K562 (cell line): ENCODE data around the gene SLC35D2. TPM values are rescaled to one million over a fixed set of nuclear protein-coding genes. Genes with fewer than 3 reads are reported as not detected.

Experiments
- BCOR ChIP-seq: fragments of 450-650 bp; IDR thresholded peaks from 2 replicates; pipeline ENCODE4 v1.6.1; 2016
- BRD9 ChIP-seq: fragments of 450-650 bp; IDR thresholded peaks from 2 replicates; pipeline ENCODE4 v1.6.1; 2018; ENCODE audit warnings: low read depth; ENCODE audit not compliant: partially characterized antibody
- C11orf30 ChIP-seq: fragments of 450-650 bp; IDR thresholded peaks from 2 replicates; pipeline ENCODE4 v1.6.1; 2016; ENCODE audit warnings: low read depth, mild to moderate bottlenecking
- ELK1 ChIP-seq: sonication (generic); formaldehyde crosslinking; IDR thresholded peaks from 2 replicates; pipeline ENCODE4 v1.8.1; 2022; ENCODE audit warnings: missing genetic modification reagents
- GABPA ChIP-seq: fragments of 200-800 bp; sonication (Bioruptor generic); conservative IDR thresholded peaks from 2 replicates; pipeline ENCODE4 v1.6.1; 2016; ENCODE audit warnings: low read depth, missing genetic modification characterization, missing compliant biosample characterization
- JUND ChIP-seq, 2 experiments: IDR thresholded peaks; 2 replicates in 1 of 2; 3 replicates in 1 of 2; pipeline ENCODE4 v1.6.1; 2011; ENCODE audit warnings: borderline replicate concordance in 2 of 2, low read depth in 2 of 2, low read length in 2 of 2, improper control_type of control experiment in 1 of 2, missing biosample characterization in 1 of 2, missing genetic modification characterization in 1 of 2, missing genetic modification reagents in 1 of 2
- MAFG ChIP-seq: fragments of 450-650 bp; conservative IDR thresholded peaks from 2 replicates; pipeline ENCODE4 v1.6.1; 2016; ENCODE audit warnings: missing genetic modification characterization, missing compliant biosample characterization
- MLX ChIP-seq, 2 experiments: fragments of 450-650 bp in 1 of 2; sonication (generic) in 1 of 2; formaldehyde crosslinking; conservative IDR thresholded peaks; 2 replicates each; pipeline versions ENCODE4 v1.4.0 to v1.8.1; 2020 to 2022; ENCODE audit warnings: mild to moderate bottlenecking in 1 of 2, missing genetic modification reagents in 1 of 2
- NRF1 ChIP-seq, 2 experiments: fragments of 450-650 bp; IDR thresholded peaks in 1 of 2; conservative IDR thresholded peaks in 1 of 2; 2 replicates each; pipeline ENCODE4 v1.6.1; 2014; ENCODE audit warnings: mild to moderate bottlenecking in 2 of 2
- OTX1 ChIP-seq: fragments of 450-650 bp; formaldehyde crosslinking; IDR thresholded peaks from 2 replicates; pipeline ENCODE4 v1.4.0; 2022; ENCODE audit warnings: mild to moderate bottlenecking
- PML ChIP-seq: IDR thresholded peaks from 2 replicates; pipeline ENCODE4 v1.6.1; 2012; ENCODE audit warnings: low read length, inconsistent platforms
- RB1 ChIP-seq: fragments of 450-650 bp; IDR thresholded peaks from 2 replicates; pipeline ENCODE4 v1.6.1; 2017; ENCODE audit warnings: low read depth, mild to moderate bottlenecking
- SMAD4 ChIP-seq: fragments of 250-450 bp; sonication (Bioruptor Pico); conservative IDR thresholded peaks from 2 replicates; pipeline ENCODE4 v1.8.0; 2021; ENCODE audit warnings: inconsistent platforms, mild to moderate bottlenecking, moderate library complexity
- SNRNP70 ChIP-seq: fragments of 200-400 bp; formaldehyde crosslinking; optimal IDR thresholded peaks from 2 replicates; pipeline ENCODE3; 2017; ENCODE audit warnings: low read depth, low read length
- TEAD1 ChIP-seq, 2 experiments: fragments of 450-650 bp in 1 of 2; sonication (generic) in 1 of 2; formaldehyde crosslinking; IDR thresholded peaks; 2 replicates each; pipeline versions ENCODE4 v1.4.0 to v1.8.0; 2020 to 2022; ENCODE audit warnings: mild to moderate bottlenecking in 2 of 2, missing genetic modification reagents in 1 of 2
- UBTF ChIP-seq, 2 experiments: IDR thresholded peaks; 2 replicates each; pipeline ENCODE4 v1.6.1; 2012; ENCODE audit warnings: improper control_type of control experiment in 2 of 2, low read depth in 2 of 2, low read length in 2 of 2, borderline replicate concordance in 1 of 2
- ZBTB7A ChIP-seq: IDR thresholded peaks from 2 replicates; pipeline ENCODE4 v1.6.1; 2011; ENCODE audit warnings: low read depth, mild to moderate bottlenecking, low read length, moderate library complexity, borderline replicate concordance; ENCODE audit not compliant: control insufficient read depth
- ZNF589 ChIP-seq: fragments of 200-800 bp; sonication (Bioruptor generic); IDR thresholded peaks from 2 replicates; pipeline ENCODE4 v1.6.1; 2016; ENCODE audit warnings: low read depth, missing genetic modification characterization, missing compliant biosample characterization
- ZNF830 ChIP-seq: fragments of 250-450 bp; sonication (Bioruptor Pico); IDR thresholded peaks from 2 replicates; pipeline ENCODE4 v1.5.0; 2021; ENCODE audit warnings: mild to moderate bottlenecking
- polyA plus RNA-seq, 8 experiments: library from polyadenylated mRNA; depleted of rRNA in 4 of 8; stranded (reverse) in 5 of 8; unstranded in 3 of 8; fragments of >200 nt; fragmentation: Nextera tagmentation in 2 of 8; fragmentation: Illumina TruSeq in 1 of 8; extraction: Ambion mirVana in 2 of 8; extraction: Trizol in 1 of 8; gene quantifications; 2 replicates each; pipeline versions ENCODE4 v1.2.1 to v1.2.3, GENCODE V29; 2011 to 2014; ENCODE audit warnings: inconsistent platforms in 1 of 8, missing spikeins in 1 of 8
- total RNA-seq, 7 experiments: library from RNA; depleted of rRNA in 6 of 7; stranded (reverse); fragments of >200 nt in 6 of 7; fragmentation: Illumina TruSeq in 2 of 7; extraction: Trizol in 2 of 7; gene quantifications; 2 replicates each; pipeline versions ENCODE4 v1.2.1 to v1.2.3, GENCODE V29; 2011 to 2021; ENCODE audit warnings: low replicate concordance in 1 of 7
- TF ChIP-seq, protein P1 (sequence below): fragments of 250-450 bp; sonication (Bioruptor Pico); IDR thresholded peaks from 2 replicates; pipeline ENCODE4 v1.6.1; 2021; ENCODE audit warnings: mild to moderate bottlenecking
- TF ChIP-seq, protein P2 (sequence below): sonication (generic); formaldehyde crosslinking; IDR thresholded peaks from 2 replicates; pipeline ENCODE4 v1.8.0; 2022; ENCODE audit warnings: missing genetic modification reagents, mild to moderate bottlenecking, borderline replicate concordance

Gene SLC35D2
- total and polyA plus RNA-seq, 9 of the 15 experiments (the other 6 are each of a cell fraction or from before 2014, with no cell fraction given), result 2.9 to 14.9 (median 11.7) TPM

GRCh38 chr9:96420468-96421219, 37.1 kb upstream of the SLC35D2 start (continued):
- peak in 1 of 2 experiments; percentile 87; a peak in 1 of 4 replicates for TF ChIP-seq MLX (CRISPR knock-in tag; conservative IDR thresholded peaks at IDR 0.05)
- no peak for TF ChIP-seq SNRNP70
- TF ChIP-seq OTX1 (CRISPR knock-in tag), result peak; percentile 98
- peak; percentile 69 for TF ChIP-seq MAFG (tag)
- TF ChIP-seq RB1, result no peak
- TF ChIP-seq C11orf30, result no peak
- TF ChIP-seq, protein P1, sequence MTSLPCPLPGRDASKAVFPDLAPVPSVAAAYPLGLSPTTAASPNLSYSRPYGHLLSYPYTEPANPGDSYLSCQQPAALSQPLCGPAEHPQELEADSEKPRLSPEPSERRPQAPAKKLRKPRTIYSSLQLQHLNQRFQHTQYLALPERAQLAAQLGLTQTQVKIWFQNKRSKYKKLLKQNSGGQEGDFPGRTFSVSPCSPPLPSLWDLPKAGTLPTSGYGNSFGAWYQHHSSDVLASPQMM (CRISPR knock-in tag), result 0 out of 2 replicates have a peak, but pooled peaks have one; percentile 19
- TF ChIP-seq ZBTB7A, result no peak
- peak; percentile 99 for TF ChIP-seq SMAD4 (CRISPR knock-in tag)
- no peak for TF ChIP-seq BCOR
- no peak for TF ChIP-seq BRD9
- peak in 1 of 2 experiments; percentile 99; a peak in 2 of 4 replicates for TF ChIP-seq TEAD1 (CRISPR knock-in tag; IDR thresholded peaks at IDR 0.05)
- TF ChIP-seq GABPA (tag), result peak; percentile 43; the same call in 1 of the 2 replicates
- TF ChIP-seq ZNF589 (CRISPR knock-in tag), result peak; percentile 99
- peak; percentile 53; the same call in 1 of the 2 replicates for TF ChIP-seq JUND (IDR thresholded peaks at IDR 0.05; ENCODE audit: borderline replicate concordance, low read depth, low read length)
- peak; percentile 90; the same call in 2 of the 3 replicates for TF ChIP-seq JUND (tag; IDR thresholded peaks at IDR 0.05; ENCODE audit: borderline replicate concordance, low read depth, low read length)
- no peak for TF ChIP-seq UBTF (IDR thresholded peaks at IDR 0.05; ENCODE audit: borderline replicate concordance in 1 of 2, low read depth in 2 of 2, low read length in 2 of 2)
- TF ChIP-seq NRF1 (conservative IDR thresholded peaks at IDR 0.05 in 1 of 2, IDR thresholded peaks at IDR 0.05 in 1 of 2), result peak in 1 of 2 experiments; percentile 34; a peak in 1 of 4 replicates
- TF ChIP-seq, protein P2, sequence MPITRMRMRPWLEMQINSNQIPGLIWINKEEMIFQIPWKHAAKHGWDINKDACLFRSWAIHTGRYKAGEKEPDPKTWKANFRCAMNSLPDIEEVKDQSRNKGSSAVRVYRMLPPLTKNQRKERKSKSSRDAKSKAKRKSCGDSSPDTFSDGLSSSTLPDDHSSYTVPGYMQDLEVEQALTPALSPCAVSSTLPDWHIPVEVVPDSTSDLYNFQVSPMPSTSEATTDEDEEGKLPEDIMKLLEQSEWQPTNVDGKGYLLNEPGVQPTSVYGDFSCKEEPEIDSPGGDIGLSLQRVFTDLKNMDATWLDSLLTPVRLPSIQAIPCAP (CRISPR knock-in tag), result no peak
- TF ChIP-seq ELK1 (CRISPR knock-in tag), result no peak
- TF ChIP-seq ZNF830, result peak; percentile 98
- no peak for TF ChIP-seq PML
